ENCODE results near the gene PPP2R3A.
A peak's percentile ranks its signal among the peaks of the same experiment; 100 is the strongest.

PPP2R3A gene

DNA sequence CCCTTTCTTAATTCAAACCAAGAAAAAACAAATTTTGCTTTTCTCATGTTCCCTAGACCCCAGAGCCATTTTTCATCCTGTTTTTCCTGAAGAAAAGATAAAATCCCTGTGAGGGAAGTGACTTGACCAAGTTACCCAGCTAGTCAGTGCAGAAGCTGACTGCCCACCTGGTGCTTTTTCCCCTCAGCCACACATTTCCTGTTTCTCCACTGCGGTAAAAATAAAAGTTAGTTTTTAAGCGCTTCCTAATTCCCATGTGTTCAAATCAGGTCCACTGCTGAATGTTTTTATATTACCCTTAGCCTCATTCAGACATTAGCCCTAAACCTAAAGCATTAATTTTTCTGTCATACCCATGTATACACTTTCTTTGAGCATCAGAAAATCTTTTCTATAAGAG lies 26.1 kb downstream of the PPP2R3A start:
- TF ChIP-seq ZC3H10 (CRISPR knock-in tag; IDR thresholded peaks at IDR 0.05) = no peak
- TF ChIP-seq SNAI2 (CRISPR knock-in tag; IDR thresholded peaks at IDR 0.05) = no peak
- no peak for TF ChIP-seq TSHZ2 (CRISPR knock-in tag; IDR thresholded peaks at IDR 0.05)
- TF ChIP-seq ZNF8 (CRISPR knock-in tag; IDR thresholded peaks at IDR 0.05) = no peak
- no peak for TF ChIP-seq BACH2 (CRISPR knock-in tag; IDR thresholded peaks at IDR 0.05; ENCODE audit: borderline replicate concordance)
- TF ChIP-seq GLIS3 (CRISPR knock-in tag; IDR thresholded peaks at IDR 0.05) = no peak
- no peak for TF ChIP-seq ISL1 (CRISPR knock-in tag; IDR thresholded peaks at IDR 0.05)
- TF ChIP-seq PPARA (CRISPR knock-in tag; IDR thresholded peaks at IDR 0.05; ENCODE audit: borderline replicate concordance) = no peak
- TF ChIP-seq ZFP3 (CRISPR knock-in tag; IDR thresholded peaks at IDR 0.05) = no peak
- no peak for TF ChIP-seq ZFP30 (CRISPR knock-in tag; IDR thresholded peaks at IDR 0.05)
- TF ChIP-seq TCF4 (CRISPR knock-in tag; IDR thresholded peaks at IDR 0.05; ENCODE audit: borderline replicate concordance) = no peak
- peak; percentile 45 for ATAC-seq

- ATAC-seq = peak; percentile 83
Observed at GRCh38 chr3:135992072-135992471, 26.5 kb downstream of the PPP2R3A start.

GRCh38 chr3:135994708-135995337 lies 29.3 kb downstream of the PPP2R3A start:
- TF ChIP-seq ZFP30 (CRISPR knock-in tag; IDR thresholded peaks at IDR 0.05) = no peak
- no peak for TF ChIP-seq SNAI2 (CRISPR knock-in tag; IDR thresholded peaks at IDR 0.05)
- no peak for TF ChIP-seq ZC3H10 (CRISPR knock-in tag; IDR thresholded peaks at IDR 0.05)
- TF ChIP-seq, protein P1, sequence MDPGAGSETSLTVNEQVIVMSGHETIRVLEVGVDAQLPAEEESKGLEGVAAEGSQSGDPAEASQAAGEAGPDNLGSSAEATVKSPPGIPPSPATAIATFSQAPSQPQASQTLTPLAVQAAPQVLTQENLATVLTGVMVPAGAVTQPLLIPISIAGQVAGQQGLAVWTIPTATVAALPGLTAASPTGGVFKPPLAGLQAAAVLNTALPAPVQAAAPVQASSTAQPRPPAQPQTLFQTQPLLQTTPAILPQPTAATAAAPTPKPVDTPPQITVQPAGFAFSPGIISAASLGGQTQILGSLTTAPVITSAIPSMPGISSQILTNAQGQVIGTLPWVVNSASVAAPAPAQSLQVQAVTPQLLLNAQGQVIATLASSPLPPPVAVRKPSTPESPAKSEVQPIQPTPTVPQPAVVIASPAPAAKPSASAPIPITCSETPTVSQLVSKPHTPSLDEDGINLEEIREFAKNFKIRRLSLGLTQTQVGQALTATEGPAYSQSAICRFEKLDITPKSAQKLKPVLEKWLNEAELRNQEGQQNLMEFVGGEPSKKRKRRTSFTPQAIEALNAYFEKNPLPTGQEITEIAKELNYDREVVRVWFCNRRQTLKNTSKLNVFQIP (CRISPR knock-in tag; IDR thresholded peaks at IDR 0.05; ENCODE audit: borderline replicate concordance, low read depth) = no peak
- TF ChIP-seq ISL1 (CRISPR knock-in tag; IDR thresholded peaks at IDR 0.05) = no peak
- TF ChIP-seq ZNF565 (CRISPR knock-in tag; conservative IDR thresholded peaks at IDR 0.05; ENCODE audit: low read depth) = no peak
- TF ChIP-seq RARB (CRISPR knock-in tag; IDR thresholded peaks at IDR 0.05) = no peak
- no peak for TF ChIP-seq CREB5 (CRISPR knock-in tag; IDR thresholded peaks at IDR 0.05; ENCODE audit: low read depth)
- TF ChIP-seq BACH2 (CRISPR knock-in tag; IDR thresholded peaks at IDR 0.05; ENCODE audit: borderline replicate concordance) = no peak
- TF ChIP-seq CSDC2 (CRISPR knock-in tag; IDR thresholded peaks at IDR 0.05) = no peak

More at GRCh38 chr3:135992072-135992471, 26.5 kb downstream of the PPP2R3A start:
- TF ChIP-seq ESRRG (CRISPR knock-in tag; IDR thresholded peaks at IDR 0.05) (no peak), CREB5 (CRISPR knock-in tag; IDR thresholded peaks at IDR 0.05; ENCODE audit: low read depth) (0 out of 2 replicates have a peak, but pooled peaks have one; percentile 49), ISL1 (CRISPR knock-in tag; IDR thresholded peaks at IDR 0.05) (peak; percentile 17; the same call in 1 of the 2 replicates), TOX (CRISPR knock-in tag; IDR thresholded peaks at IDR 0.05; ENCODE audit: borderline replicate concordance) (peak; percentile 48; the same call in 1 of the 2 replicates)

GRCh38 chr3:135995766-135996165 lies 30.2 kb downstream of the PPP2R3A start:
- ATAC-seq = 0 out of 3 replicates have a peak, but pooled peaks have one; percentile 10
- no peak for TF ChIP-seq ZNF70 (CRISPR knock-in tag; IDR thresholded peaks at IDR 0.05)
- TF ChIP-seq TCF4 (CRISPR knock-in tag; IDR thresholded peaks at IDR 0.05; ENCODE audit: borderline replicate concordance) = no peak
- no peak for TF ChIP-seq BACH2 (CRISPR knock-in tag; IDR thresholded peaks at IDR 0.05; ENCODE audit: borderline replicate concordance)
- no peak for TF ChIP-seq ZC3H10 (CRISPR knock-in tag; IDR thresholded peaks at IDR 0.05)
- no peak for TF ChIP-seq SNAI2 (CRISPR knock-in tag; IDR thresholded peaks at IDR 0.05)

More at GRCh38 chr3:135994708-135995337, 29.3 kb downstream of the PPP2R3A start:
- ATAC-seq = no peak

All from SK-N-SH treated with all-trans-retinoic acid at 6 μM for 48 hours (cell line).